ENCODE results near the gene CNOT1. TPM values are rescaled to one million over a fixed set of nuclear protein-coding genes. Genes with fewer than 3 reads are reported as not detected.

CNOT1 gene
- total RNA-seq, 2 donors from 2014 or later, result 102 to 190 TPM

DNA sequence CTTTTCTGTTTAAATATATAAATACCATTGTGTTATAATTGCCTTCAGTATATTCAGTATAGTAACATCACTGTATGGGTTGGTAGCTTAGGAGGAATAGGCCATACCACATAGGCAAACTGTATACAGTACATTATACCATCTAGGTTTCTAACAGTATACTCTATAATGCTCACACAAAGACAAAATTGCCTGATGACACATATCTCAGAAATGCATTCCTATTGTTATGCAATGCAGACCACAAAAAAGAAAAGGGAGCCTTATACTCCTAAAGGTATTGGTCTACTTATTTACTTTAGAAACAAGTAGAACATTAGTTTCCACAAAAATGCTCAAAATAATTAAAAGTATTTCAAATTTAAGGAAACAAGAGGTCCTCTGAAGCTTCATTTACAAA, 66.4 kb downstream of the CNOT1 start:
- Histone ChIP-seq H3K27me3 (replicated peaks; ENCODE audit: insufficient read depth) (no peaks in the 10 kb centered on the region), H3K4me3 (no peak overlapping the region), H3K27ac (no peak overlapping the region), H3K4me1 (replicated peaks) (no peaks in the 10 kb centered on the region), H3K36me3 (no peaks in the 10 kb centered on the region), H3K9me3 (no peaks in the 10 kb centered on the region)
- no peak for TF ChIP-seq POLR2A (IDR thresholded peaks at IDR 0.05)
- TF ChIP-seq CTCF (IDR thresholded peaks at IDR 0.05), result no peak
- no peak for TF ChIP-seq POLR2AphosphoS5 (IDR thresholded peaks at IDR 0.05)
- no peak for DNase-seq (ENCODE audit: low spot score)
- intact Hi-C loops (cut with DNase I), result no loop called here

DNA sequence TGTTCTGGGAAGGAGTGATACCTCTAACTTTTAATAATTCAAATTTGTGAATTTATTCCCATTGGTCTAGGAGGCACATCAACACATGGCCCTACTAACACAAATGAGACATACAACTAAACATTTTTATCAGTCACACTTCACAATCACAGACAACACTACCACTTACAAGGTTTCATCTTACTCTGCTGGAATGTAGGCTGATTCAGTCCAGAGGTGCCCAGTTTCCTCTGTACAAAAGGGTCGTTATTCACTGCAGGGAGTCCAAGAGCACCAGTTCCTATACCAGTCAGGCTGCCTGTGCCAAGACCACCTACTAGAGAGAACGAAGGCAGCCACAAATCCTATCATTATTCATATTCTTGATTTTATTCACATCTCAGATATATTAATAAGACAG, 72.9 kb downstream of the CNOT1 start:
- Histone ChIP-seq H3K27ac (no peak overlapping the region), H3K9me3 (no peaks in the 10 kb centered on the region), H3K4me3 (no peak overlapping the region), H3K27me3 (replicated peaks; ENCODE audit: insufficient read depth) (no peaks in the 10 kb centered on the region), H3K4me1 (replicated peaks) (no peaks in the 10 kb centered on the region), H3K36me3 (peaks cover 9% of the 10 kb centered on the region in 2 donors)
- WGBS, result 57% methylated on average over 2 of the region's 2 CpGs
- no peak for DNase-seq (ENCODE audit: low spot score)
- intact Hi-C loops (cut with DNase I), result no loop called here
- TF ChIP-seq POLR2A (IDR thresholded peaks at IDR 0.05), result no peak
- no peak for TF ChIP-seq CTCF (IDR thresholded peaks at IDR 0.05)
- no peak for TF ChIP-seq POLR2AphosphoS5 (IDR thresholded peaks at IDR 0.05)

GRCh38 chr16:58551496-58551895, 78.1 kb downstream of the CNOT1 start:
- no peak for DNase-seq (ENCODE audit: low spot score)
- intact Hi-C loops (cut with DNase I), result no loop called here
- H3K9me3 ChIP-seq, result no peaks in the 10 kb centered on the region
- no peak overlapping the region for H3K27ac ChIP-seq
- no peaks in the 10 kb centered on the region for H3K27me3 ChIP-seq (replicated peaks; ENCODE audit: insufficient read depth)
- 78% methylated on average over 3 of the region's 3 CpGs for WGBS
- no peak for TF ChIP-seq POLR2A (IDR thresholded peaks at IDR 0.05)
- TF ChIP-seq CTCF (IDR thresholded peaks at IDR 0.05), result no peak
- TF ChIP-seq POLR2AphosphoS5 (IDR thresholded peaks at IDR 0.05), result no peak
- H3K4me1 ChIP-seq (replicated peaks), result no peaks in the 10 kb centered on the region
- no peak overlapping the region for H3K4me3 ChIP-seq
- peaks cover 9% of the 10 kb centered on the region in 2 donors for H3K36me3 ChIP-seq

DNA sequence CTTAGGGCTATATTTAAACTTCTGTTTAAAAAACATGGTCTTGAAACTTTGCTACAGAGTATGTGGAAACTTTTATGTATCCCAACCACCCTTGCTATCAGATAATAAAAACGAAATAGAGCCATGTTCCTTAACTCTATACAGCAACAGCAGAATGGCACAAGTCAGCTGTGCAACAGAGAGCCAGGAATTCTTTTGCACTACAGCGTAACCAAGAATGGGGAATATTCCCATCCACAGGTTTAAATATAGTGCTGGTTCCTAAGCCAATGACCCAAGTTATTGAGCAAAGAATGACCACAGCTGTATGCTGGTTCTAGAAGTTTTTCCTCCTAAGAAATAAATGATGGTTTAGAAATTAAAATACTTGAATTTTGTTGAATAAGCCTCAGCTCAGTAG, 81.2 kb downstream of the CNOT1 start:
- intact Hi-C loops (cut with DNase I), result no loop called here
- DNase-seq (ENCODE audit: low spot score), result no peak
- 64% methylated on average over 2 of the region's 2 CpGs for WGBS
- no peaks in the 10 kb centered on the region for H3K4me1 ChIP-seq (replicated peaks)
- TF ChIP-seq CTCF (IDR thresholded peaks at IDR 0.05) (no peak), POLR2AphosphoS5 (IDR thresholded peaks at IDR 0.05) (no peak), POLR2A (IDR thresholded peaks at IDR 0.05) (no peak)
- H3K27me3 ChIP-seq (replicated peaks; ENCODE audit: insufficient read depth), result no peaks in the 10 kb centered on the region
- H3K27ac ChIP-seq, result no peak overlapping the region
- no peaks in the 10 kb centered on the region for H3K9me3 ChIP-seq
- no peak overlapping the region for H3K4me3 ChIP-seq
- peaks cover 5 to 8% of the 10 kb centered on the region in 2 donors for H3K36me3 ChIP-seq

DNA sequence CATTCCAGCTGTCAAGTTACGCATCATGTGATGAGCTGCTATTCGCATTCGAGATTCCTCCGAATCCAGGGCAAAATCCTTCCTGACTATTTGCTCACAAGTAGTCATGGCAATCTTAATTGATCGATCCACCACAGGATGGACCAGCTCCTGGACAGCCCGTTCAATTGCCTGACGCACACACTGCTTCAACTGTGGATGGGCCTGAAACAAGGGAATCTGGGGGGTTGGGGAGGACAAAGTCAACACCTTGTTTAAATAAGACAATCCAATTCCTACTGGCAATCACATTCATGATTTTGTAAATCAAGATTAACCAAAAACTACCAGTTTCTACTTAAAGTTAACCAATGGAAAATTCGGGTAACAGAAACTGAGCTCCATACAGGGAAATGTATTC, 85.9 kb downstream of the CNOT1 start:
- Histone ChIP-seq H3K27me3 (replicated peaks; ENCODE audit: insufficient read depth) (no peaks in the 10 kb centered on the region), H3K36me3 (peaks cover 13 to 26% of the 10 kb centered on the region in 2 donors), H3K27ac (no peak overlapping the region), H3K4me1 (replicated peaks) (no peaks in the 10 kb centered on the region), H3K4me3 (no peak overlapping the region), H3K9me3 (no peaks in the 10 kb centered on the region)
- TF ChIP-seq CTCF (IDR thresholded peaks at IDR 0.05) (no peak), POLR2AphosphoS5 (IDR thresholded peaks at IDR 0.05) (no peak), POLR2A (IDR thresholded peaks at IDR 0.05) (no peak)
- DNase-seq (ENCODE audit: low spot score), result no peak
- WGBS, result 93% methylated on average over 8 of the region's 8 CpGs
- intact Hi-C loops (cut with DNase I), result no loop called here

Measured in prostate gland (tissue), 2 donors.